Uterus (tissue), 4 donors: ENCODE results near the gene AEN. TPM values are rescaled to one million over a fixed set of nuclear protein-coding genes. Genes with fewer than 3 reads are reported as not detected.
"Not testable (repeated sequence)": the region's sequence is repeated elsewhere in the genome, so short reads cannot be mapped to it uniquely, and the experiment has no call there.

Experiments
- DNase-seq, 2 donors: peaks; one replicate each; pipeline ENCODE4 v3.0.0-alpha.2; 2019 to 2020
- H3K27ac ChIP-seq, 2 donors: fragments of 200-600 bp; sonication (generic); 1 replicate in 1 of 2; 2 replicates in 1 of 2; pipeline ENCODE4 v1.5.1; 2016 to 2018
- H3K27me3 ChIP-seq, 2 donors: fragments of 200-600 bp; sonication (generic); one replicate each; pipeline ENCODE4 v1.5.1; 2018 to 2019; ENCODE audit warnings: control low read depth in 1 of 2
- H3K36me3 ChIP-seq, 2 donors: fragments of 200-600 bp; sonication (generic); one replicate each; pipeline ENCODE4 v1.5.1; 2019; ENCODE audit warnings: control low read depth in 1 of 2
- H3K4me1 ChIP-seq, 2 donors: fragments of 200-600 bp; sonication (generic); one replicate each; pipeline ENCODE4 v1.5.1; 2018 to 2019; ENCODE audit warnings: control low read depth in 1 of 2
- H3K4me3 ChIP-seq, 2 donors: fragments of 200-600 bp; sonication (generic); 1 replicate in 1 of 2; 2 replicates in 1 of 2; pipeline ENCODE4 v1.5.1; 2018 to 2019; ENCODE audit warnings: mild to moderate bottlenecking in 1 of 2
- H3K9me3 ChIP-seq, 2 donors: fragments of 200-600 bp; sonication (generic); one replicate each; pipeline ENCODE4 v1.5.1; 2019; ENCODE audit warnings: control low read depth in 1 of 2
- CTCF ChIP-seq, 4 experiments: fragments of 200-600 bp in 2 of 4; fragments of 450-650 bp in 2 of 4; sonication (generic) in 2 of 4; IDR thresholded peaks; one replicate each; pipeline ENCODE4 v1.5.1; 2016 to 2019; ENCODE audit warnings: antibody characterized with exemption in 4 of 4, mild to moderate bottlenecking in 2 of 4, moderate library complexity in 1 of 4
- POLR2A ChIP-seq, 2 donors: fragments of 450-650 bp; IDR thresholded peaks; one replicate each; pipeline ENCODE4 v1.6.1; 2016; ENCODE audit warnings: antibody characterized with exemption in 2 of 2, mild to moderate bottlenecking in 1 of 2, moderate library complexity in 1 of 2
- intact Hi-C: fragments of 100-400 bp; cut with DNase I; formaldehyde crosslinking; loops from one replicate; pipeline ENCODE4 v1.15.1; 2023; ENCODE audit warnings: low total_unique reads
- total RNA-seq, 4 donors: library from RNA; depleted of rRNA in 3 of 4; stranded (reverse); fragments of >200 nt in 3 of 4; gene quantifications; one replicate each; pipeline versions ENCODE4 v1.1.0 to v1.2.4, GENCODE V29; 2014 to 2023
- donor health status: DM: yes; HTN: yes; CAD: no.

Gene AEN
- total RNA-seq, 4 donors from 2014 or later = 1.0 to 20.2 (median 6.0) TPM

GRCh38 chr15:88631464-88632028 is 10.4 kb downstream of the AEN start:
- no peak for DNase-seq
- no peaks in the 10 kb centered on the region for H3K36me3 ChIP-seq
- no peaks in the 10 kb centered on the region for H3K27me3 ChIP-seq
- no peak overlapping the region for H3K4me3 ChIP-seq
- peak overlapping the region in 1 of 2 donors; percentile 33 for H3K27ac ChIP-seq
- intact Hi-C loops = no loop called here
- no peaks in the 10 kb centered on the region for H3K9me3 ChIP-seq
- H3K4me1 ChIP-seq = no peaks in the 10 kb centered on the region
- TF ChIP-seq CTCF (IDR thresholded peaks at IDR 0.05) (no peak), POLR2A (IDR thresholded peaks at IDR 0.05) (no peak)

GRCh38 chr15:88632797-88633196 is 11.7 kb downstream of the AEN start:
- intact Hi-C loops, H3K4me1 ChIP-seq, DNase-seq, H3K27ac ChIP-seq, H3K36me3 ChIP-seq, H3K4me3 ChIP-seq, H3K27me3 ChIP-seq, H3K9me3 ChIP-seq: not testable (repeated sequence)

- no peak for DNase-seq
- Histone ChIP-seq H3K4me3 (no peak overlapping the region), H3K27me3 (no peaks in the 10 kb centered on the region), H3K27ac (no peak overlapping the region), H3K4me1 (peaks cover 0 to 6% of the 10 kb centered on the region in 2 donors), H3K36me3 (no peaks in the 10 kb centered on the region), H3K9me3 (no peaks in the 10 kb centered on the region)
- intact Hi-C loops = no loop called here
- TF ChIP-seq POLR2A (IDR thresholded peaks at IDR 0.05) = no peak
- TF ChIP-seq CTCF (IDR thresholded peaks at IDR 0.05) = no peak
Measured at GRCh38 chr15:88634449-88634848, 13.3 kb downstream of the AEN start.

- H3K27ac ChIP-seq = no peak overlapping the region
- no peaks in the 10 kb centered on the region for H3K27me3 ChIP-seq
- no peaks in the 10 kb centered on the region for H3K36me3 ChIP-seq
- H3K4me1 ChIP-seq = peaks cover 0 to 6% of the 10 kb centered on the region in 2 donors
- DNase-seq = no peak
- TF ChIP-seq POLR2A (IDR thresholded peaks at IDR 0.05) (no peak), CTCF (IDR thresholded peaks at IDR 0.05) (no peak)
- no peaks in the 10 kb centered on the region for H3K9me3 ChIP-seq
- intact Hi-C loops = no loop called here
- H3K4me3 ChIP-seq = no peak overlapping the region
Measured at GRCh38 chr15:88635318-88635717, 14.2 kb downstream of the AEN start.

GRCh38 chr15:88636050-88636449 is 14.9 kb downstream of the AEN start:
- TF ChIP-seq POLR2A (IDR thresholded peaks at IDR 0.05) (no peak), CTCF (IDR thresholded peaks at IDR 0.05) (no peak)
- peak overlapping the region in 1 of 2 donors; percentile 98 for H3K27ac ChIP-seq
- H3K4me3 ChIP-seq = no peak overlapping the region
- no peaks in the 10 kb centered on the region for H3K9me3 ChIP-seq
- no peak for DNase-seq
- peaks cover 0 to 6% of the 10 kb centered on the region in 2 donors for H3K4me1 ChIP-seq
- intact Hi-C loops = no loop called here
- H3K27me3 ChIP-seq = no peaks in the 10 kb centered on the region
- no peaks in the 10 kb centered on the region for H3K36me3 ChIP-seq

DNA sequence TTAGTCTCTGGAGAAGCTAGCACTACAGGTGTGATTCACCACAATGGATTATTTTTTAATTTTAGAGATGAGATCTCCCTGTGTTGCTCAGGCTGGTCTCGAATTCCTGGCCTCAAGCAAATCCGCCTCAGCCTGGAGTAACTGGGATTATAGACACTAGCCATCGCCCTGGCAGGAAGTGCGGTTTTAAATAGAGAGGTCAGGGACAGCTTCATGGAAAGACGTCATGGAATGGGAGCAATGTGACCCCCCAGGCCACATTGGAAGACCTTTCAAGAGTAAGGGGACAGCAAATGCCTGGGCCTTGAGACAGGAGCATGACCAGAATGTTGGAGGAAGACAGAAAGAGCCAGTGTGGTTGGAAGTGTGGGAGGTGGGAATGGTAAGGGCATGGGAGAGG is 15.5 kb downstream of the AEN start:
- no peak overlapping the region for H3K4me3 ChIP-seq
- H3K4me1 ChIP-seq = peaks cover 0 to 6% of the 10 kb centered on the region in 2 donors
- no peaks in the 10 kb centered on the region for H3K9me3 ChIP-seq
- DNase-seq = no peak
- intact Hi-C loops = no loop called here
- TF ChIP-seq POLR2A (IDR thresholded peaks at IDR 0.05) = no peak
- TF ChIP-seq CTCF (IDR thresholded peaks at IDR 0.05) = no peak
- H3K36me3 ChIP-seq = no peaks in the 10 kb centered on the region
- no peaks in the 10 kb centered on the region for H3K27me3 ChIP-seq
- peak overlapping the region; percentile 96 to 98 for H3K27ac ChIP-seq
